Nephron (organoid): ENCODE results near the gene BOD1.

Source experiments
- H3K27ac Mint-ChIP-seq, 3 experiments: 2 replicates each; pipeline ENCODE4 v1.8.0; 2020; ENCODE audit warnings: mixed read lengths in 3 of 3, mild to moderate bottlenecking in 2 of 3, moderate library complexity in 1 of 3
- H3K27me3 Mint-ChIP-seq: 2 replicates; pipeline ENCODE4 v1.8.0; 2021; ENCODE audit warnings: low read depth, mild to moderate bottlenecking, moderate library complexity, mixed read lengths
- H3K36me3 Mint-ChIP-seq: 2 replicates; pipeline ENCODE4 v1.8.0; 2020; ENCODE audit warnings: low read depth, mixed read lengths
- H3K4me1 Mint-ChIP-seq: 2 replicates; pipeline ENCODE4 v1.8.0; 2020; ENCODE audit warnings: mixed read lengths
- H3K4me3 Mint-ChIP-seq, 3 experiments: 2 replicates each; pipeline ENCODE4 v1.8.0; 2020; ENCODE audit warnings: mild to moderate bottlenecking in 3 of 3, mixed read lengths in 3 of 3, moderate library complexity in 2 of 3
- H3K9me3 Mint-ChIP-seq: 2 replicates; pipeline ENCODE4 v1.8.0; 2020; ENCODE audit warnings: mixed read lengths
- TF ChIP-seq, protein P1 (sequence below), 3 experiments: fragments of 200-600 bp; sonication (generic); IDR thresholded peaks; one replicate each; pipeline ENCODE4 v1.5.0; 2021; ENCODE audit warnings: antibody characterized with exemption in 3 of 3; ENCODE audit not compliant: unreplicated experiment in 3 of 3

The BOD1 gene

GRCh38 chr5:173618927-173619519, 2.6 kb upstream of the BOD1 start:
- H3K4me3 Mint-ChIP-seq, result peak overlapping the region in 1 of 3 experiments; percentile 46

DNA sequence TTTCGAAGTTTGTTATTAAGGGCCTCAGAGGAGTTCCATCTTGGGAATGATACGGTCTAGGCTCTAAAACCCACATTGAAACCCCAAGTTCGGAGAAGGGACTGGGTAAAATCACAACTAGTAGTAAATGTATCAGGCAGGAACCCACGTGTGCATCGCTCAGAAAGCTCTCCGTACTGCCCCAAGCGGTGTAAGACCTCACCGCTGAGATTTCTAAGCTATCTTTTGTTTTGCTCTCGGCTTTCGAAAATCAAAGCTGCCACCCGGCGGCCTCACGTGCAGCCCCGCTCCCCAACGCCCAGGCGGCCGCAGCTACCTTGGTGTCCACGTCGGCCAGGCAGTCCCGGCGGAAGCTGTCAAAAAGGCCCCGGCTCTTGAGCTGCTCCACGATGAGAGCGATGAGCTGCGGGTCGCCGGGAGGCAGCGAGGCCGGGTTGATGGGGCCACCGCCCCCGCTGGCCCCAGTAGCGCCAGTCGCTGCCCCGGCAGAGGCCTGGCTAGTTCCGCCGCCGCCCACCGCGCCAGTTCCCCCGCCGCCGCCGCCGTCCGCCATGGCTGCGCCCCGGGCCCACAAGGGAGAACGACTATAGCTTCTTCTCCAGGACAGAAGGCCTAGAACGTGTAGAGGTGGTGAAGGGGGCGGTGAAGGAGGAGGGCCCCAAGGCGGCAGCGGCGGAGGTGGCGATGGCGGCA, 420 bp downstream of the BOD1 start:
- Mint-ChIP-seq H3K4me3 (peak overlapping the region; percentile 93 to 99 (median 98)), H3K9me3 (no peaks in the 10 kb centered on the region), H3K27ac (peak overlapping the region; percentile 85 to 98 (median 90)), H3K36me3 (peaks cover 24% of the 10 kb centered on the region), H3K27me3 (no peaks in the 10 kb centered on the region), H3K4me1 (peaks cover 58% of the 10 kb centered on the region)
- TF ChIP-seq, protein P1, sequence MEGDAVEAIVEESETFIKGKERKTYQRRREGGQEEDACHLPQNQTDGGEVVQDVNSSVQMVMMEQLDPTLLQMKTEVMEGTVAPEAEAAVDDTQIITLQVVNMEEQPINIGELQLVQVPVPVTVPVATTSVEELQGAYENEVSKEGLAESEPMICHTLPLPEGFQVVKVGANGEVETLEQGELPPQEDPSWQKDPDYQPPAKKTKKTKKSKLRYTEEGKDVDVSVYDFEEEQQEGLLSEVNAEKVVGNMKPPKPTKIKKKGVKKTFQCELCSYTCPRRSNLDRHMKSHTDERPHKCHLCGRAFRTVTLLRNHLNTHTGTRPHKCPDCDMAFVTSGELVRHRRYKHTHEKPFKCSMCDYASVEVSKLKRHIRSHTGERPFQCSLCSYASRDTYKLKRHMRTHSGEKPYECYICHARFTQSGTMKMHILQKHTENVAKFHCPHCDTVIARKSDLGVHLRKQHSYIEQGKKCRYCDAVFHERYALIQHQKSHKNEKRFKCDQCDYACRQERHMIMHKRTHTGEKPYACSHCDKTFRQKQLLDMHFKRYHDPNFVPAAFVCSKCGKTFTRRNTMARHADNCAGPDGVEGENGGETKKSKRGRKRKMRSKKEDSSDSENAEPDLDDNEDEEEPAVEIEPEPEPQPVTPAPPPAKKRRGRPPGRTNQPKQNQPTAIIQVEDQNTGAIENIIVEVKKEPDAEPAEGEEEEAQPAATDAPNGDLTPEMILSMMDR (IDR thresholded peaks at IDR 0.05; ENCODE audit: unreplicated experiment in 3 of 3), result peak; percentile 59 to 72 (median 67)

More at GRCh38 chr5:173618927-173619519, 2.6 kb upstream of the BOD1 start:
- Mint-ChIP-seq H3K27ac (peak overlapping the region; percentile 71 to 90 (median 86)), H3K36me3 (peaks cover 3% of the 10 kb centered on the region), H3K27me3 (peaks cover under 1% of the 10 kb centered on the region), H3K4me1 (peaks cover 44% of the 10 kb centered on the region), H3K9me3 (no peaks in the 10 kb centered on the region)
- TF ChIP-seq, protein P1 (IDR thresholded peaks at IDR 0.05; ENCODE audit: unreplicated experiment in 3 of 3), result peak; percentile 80 to 87 (median 82)

- H3K36me3 Mint-ChIP-seq, result peaks cover 35% of the 10 kb centered on the region
- H3K4me1 Mint-ChIP-seq, result peaks cover 58% of the 10 kb centered on the region
- peak overlapping the region in 2 of 3 experiments; percentile 26 to 90 for H3K27ac Mint-ChIP-seq
- H3K4me3 Mint-ChIP-seq, result peak overlapping the region; percentile 93 to 99 (median 98)
- H3K27me3 Mint-ChIP-seq, result no peaks in the 10 kb centered on the region
- TF ChIP-seq, protein P1 (IDR thresholded peaks at IDR 0.05; ENCODE audit: unreplicated experiment in 3 of 3), result no peak
- H3K9me3 Mint-ChIP-seq, result no peaks in the 10 kb centered on the region
Observed at GRCh38 chr5:173614591-173614990, 1.9 kb downstream of the BOD1 start.

GRCh38 chr5:173613433-173614159, 2.9 kb downstream of the BOD1 start:
- TF ChIP-seq, protein P1 (IDR thresholded peaks at IDR 0.05; ENCODE audit: unreplicated experiment in 3 of 3), result no peak
- H3K36me3 Mint-ChIP-seq, result peaks cover 44% of the 10 kb centered on the region
- no peaks in the 10 kb centered on the region for H3K9me3 Mint-ChIP-seq
- peak overlapping the region in 2 of 3 experiments; percentile 8 to 45 for H3K27ac Mint-ChIP-seq
- H3K27me3 Mint-ChIP-seq, result no peaks in the 10 kb centered on the region
- peaks cover 52% of the 10 kb centered on the region for H3K4me1 Mint-ChIP-seq
- peak overlapping the region; percentile 93 to 99 (median 98) for H3K4me3 Mint-ChIP-seq

DNA sequence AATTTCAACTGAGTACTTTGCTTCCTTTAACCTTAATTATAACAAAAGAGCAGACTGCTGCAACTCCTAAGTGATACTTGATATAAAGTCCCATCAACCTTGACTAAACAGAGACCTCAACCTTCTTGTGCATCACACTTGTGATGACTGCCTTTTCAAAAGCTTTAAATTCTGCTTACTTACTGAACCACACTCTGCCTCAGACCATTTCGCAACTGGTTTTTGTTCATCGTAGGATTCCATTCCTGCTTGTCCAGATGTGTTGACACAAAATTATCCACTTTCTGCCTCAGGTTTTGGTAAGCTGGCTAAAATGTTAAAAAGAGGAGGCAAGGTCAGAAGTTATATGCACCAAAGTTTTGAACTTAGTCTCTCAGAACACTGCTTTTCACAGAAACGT, 3.5 kb downstream of the BOD1 start:
- Mint-ChIP-seq H3K4me3 (peak overlapping the region in 2 of 3 experiments; percentile 98 to 99), H3K9me3 (no peaks in the 10 kb centered on the region), H3K36me3 (peaks cover 50% of the 10 kb centered on the region), H3K27me3 (no peaks in the 10 kb centered on the region), H3K4me1 (peaks cover 52% of the 10 kb centered on the region), H3K27ac (no peak overlapping the region)
- TF ChIP-seq, protein P1 (IDR thresholded peaks at IDR 0.05; ENCODE audit: unreplicated experiment in 3 of 3), result no peak
